Measurements from ENCODE around the gene RUNX1.

RUNX1 gene

GRCh38 chr21:35006248-35006647, 42.9 kb downstream of the RUNX1 start:
- no peak overlapping the region for H3K4me3 ChIP-seq (ENCODE audit: low read length)
- no peaks in the 10 kb centered on the region for H3K27me3 ChIP-seq (ENCODE audit: control insufficient read depth, insufficient read depth, low read length)
- no peaks in the 10 kb centered on the region for H3K9me3 ChIP-seq (ENCODE audit: control insufficient read depth, low read length)

GRCh38 chr21:35005560-35006224, 43.4 kb downstream of the RUNX1 start:
- Histone ChIP-seq H3K4me3 (ENCODE audit: low read length) (no peak overlapping the region), H3K27me3 (ENCODE audit: control insufficient read depth, insufficient read depth, low read length) (no peaks in the 10 kb centered on the region), H3K4me1 (ENCODE audit: control insufficient read depth, insufficient read depth, low read length) (peaks cover 8% of the 10 kb centered on the region), H3K9me3 (ENCODE audit: control insufficient read depth, low read length) (no peaks in the 10 kb centered on the region), H3K9ac (ENCODE audit: low read length) (no peak overlapping the region), H3K36me3 (ENCODE audit: control insufficient read depth, insufficient read depth, low read length) (no peaks in the 10 kb centered on the region)

More at GRCh38 chr21:35006248-35006647, 42.9 kb downstream of the RUNX1 start:
- Histone ChIP-seq H3K4me1 (ENCODE audit: control insufficient read depth, insufficient read depth, low read length) (peaks cover 8% of the 10 kb centered on the region), H3K36me3 (ENCODE audit: control insufficient read depth, insufficient read depth, low read length) (no peaks in the 10 kb centered on the region), H3K9ac (ENCODE audit: low read length) (no peak overlapping the region)

- Histone ChIP-seq H3K9ac (ENCODE audit: low read length) (no peak overlapping the region), H3K36me3 (ENCODE audit: control insufficient read depth, insufficient read depth, low read length) (no peaks in the 10 kb centered on the region), H3K27me3 (ENCODE audit: control insufficient read depth, insufficient read depth, low read length) (no peaks in the 10 kb centered on the region), H3K4me3 (ENCODE audit: low read length) (no peak overlapping the region), H3K9me3 (ENCODE audit: control insufficient read depth, low read length) (no peaks in the 10 kb centered on the region), H3K4me1 (ENCODE audit: control insufficient read depth, insufficient read depth, low read length) (peaks cover 8% of the 10 kb centered on the region)
Observed at GRCh38 chr21:35005077-35005476, 44.0 kb downstream of the RUNX1 start.

GRCh38 chr21:35004314-35004713, 44.8 kb downstream of the RUNX1 start:
- H3K9ac ChIP-seq (ENCODE audit: low read length): no peak overlapping the region
- H3K9me3 ChIP-seq (ENCODE audit: control insufficient read depth, low read length): no peaks in the 10 kb centered on the region
- H3K36me3 ChIP-seq (ENCODE audit: control insufficient read depth, insufficient read depth, low read length): no peaks in the 10 kb centered on the region
- no peak overlapping the region for H3K4me3 ChIP-seq (ENCODE audit: low read length)
- H3K27me3 ChIP-seq (ENCODE audit: control insufficient read depth, insufficient read depth, low read length): no peaks in the 10 kb centered on the region
- peaks cover 8% of the 10 kb centered on the region for H3K4me1 ChIP-seq (ENCODE audit: control insufficient read depth, insufficient read depth, low read length)

- Histone ChIP-seq H3K4me3 (ENCODE audit: low read length) (no peak overlapping the region), H3K4me1 (ENCODE audit: control insufficient read depth, insufficient read depth, low read length) (peaks cover 8% of the 10 kb centered on the region), H3K36me3 (ENCODE audit: control insufficient read depth, insufficient read depth, low read length) (no peaks in the 10 kb centered on the region)
Observed at GRCh38 chr21:35002879-35003722, 46.0 kb downstream of the RUNX1 start.

GRCh38 chr21:34999397-34999941, 49.6 kb downstream of the RUNX1 start:
- no peak overlapping the region for H3K4me3 ChIP-seq (ENCODE audit: low read length)
- H3K9ac ChIP-seq (ENCODE audit: low read length): no peak overlapping the region
- peaks cover 4% of the 10 kb centered on the region for H3K4me1 ChIP-seq (ENCODE audit: control insufficient read depth, insufficient read depth, low read length)
- H3K9me3 ChIP-seq (ENCODE audit: control insufficient read depth, low read length): no peaks in the 10 kb centered on the region
- H3K27me3 ChIP-seq (ENCODE audit: control insufficient read depth, insufficient read depth, low read length): no peaks in the 10 kb centered on the region
- H3K36me3 ChIP-seq (ENCODE audit: control insufficient read depth, insufficient read depth, low read length): no peaks in the 10 kb centered on the region

More at GRCh38 chr21:35002879-35003722, 46.0 kb downstream of the RUNX1 start:
- Histone ChIP-seq H3K27me3 (ENCODE audit: control insufficient read depth, insufficient read depth, low read length) (no peaks in the 10 kb centered on the region), H3K9me3 (ENCODE audit: control insufficient read depth, low read length) (no peaks in the 10 kb centered on the region), H3K9ac (ENCODE audit: low read length) (no peak overlapping the region)

GRCh38 chr21:34998176-34998575, 50.9 kb downstream of the RUNX1 start:
- Histone ChIP-seq H3K36me3 (ENCODE audit: control insufficient read depth, insufficient read depth, low read length) (no peaks in the 10 kb centered on the region), H3K4me1 (ENCODE audit: control insufficient read depth, insufficient read depth, low read length) (no peaks in the 10 kb centered on the region), H3K9me3 (ENCODE audit: control insufficient read depth, low read length) (no peaks in the 10 kb centered on the region), H3K4me3 (ENCODE audit: low read length) (no peak overlapping the region), H3K9ac (ENCODE audit: low read length) (no peak overlapping the region), H3K27me3 (ENCODE audit: control insufficient read depth, insufficient read depth, low read length) (no peaks in the 10 kb centered on the region)

- no peak overlapping the region for H3K9ac ChIP-seq (ENCODE audit: low read length)
- H3K4me3 ChIP-seq (ENCODE audit: low read length): no peak overlapping the region
- H3K4me1 ChIP-seq (ENCODE audit: control insufficient read depth, insufficient read depth, low read length): no peaks in the 10 kb centered on the region
- H3K9me3 ChIP-seq (ENCODE audit: control insufficient read depth, low read length): no peaks in the 10 kb centered on the region
- H3K36me3 ChIP-seq (ENCODE audit: control insufficient read depth, insufficient read depth, low read length): no peaks in the 10 kb centered on the region
- no peaks in the 10 kb centered on the region for H3K27me3 ChIP-seq (ENCODE audit: control insufficient read depth, insufficient read depth, low read length)
Observed at GRCh38 chr21:34997294-34997693, 51.8 kb downstream of the RUNX1 start.

GRCh38 chr21:34996304-34997101, 52.6 kb downstream of the RUNX1 start:
- H3K9ac ChIP-seq (ENCODE audit: low read length): no peak overlapping the region
- no peaks in the 10 kb centered on the region for H3K4me1 ChIP-seq (ENCODE audit: control insufficient read depth, insufficient read depth, low read length)
- H3K36me3 ChIP-seq (ENCODE audit: control insufficient read depth, insufficient read depth, low read length): no peaks in the 10 kb centered on the region
- no peaks in the 10 kb centered on the region for H3K27me3 ChIP-seq (ENCODE audit: control insufficient read depth, insufficient read depth, low read length)
- H3K9me3 ChIP-seq (ENCODE audit: control insufficient read depth, low read length): no peaks in the 10 kb centered on the region
- no peak overlapping the region for H3K4me3 ChIP-seq (ENCODE audit: low read length)

GRCh38 chr21:34995979-34996303, 53.2 kb downstream of the RUNX1 start:
- H3K4me1 ChIP-seq (ENCODE audit: control insufficient read depth, insufficient read depth, low read length): no peaks in the 10 kb centered on the region

GRCh38 chr21:34994766-34995631, 54.1 kb downstream of the RUNX1 start:
- Histone ChIP-seq H3K4me1 (ENCODE audit: control insufficient read depth, insufficient read depth, low read length) (no peaks in the 10 kb centered on the region), H3K4me3 (ENCODE audit: low read length) (no peak overlapping the region), H3K9ac (ENCODE audit: low read length) (no peak overlapping the region), H3K9me3 (ENCODE audit: control insufficient read depth, low read length) (no peaks in the 10 kb centered on the region), H3K36me3 (ENCODE audit: control insufficient read depth, insufficient read depth, low read length) (no peaks in the 10 kb centered on the region), H3K27me3 (ENCODE audit: control insufficient read depth, insufficient read depth, low read length) (no peaks in the 10 kb centered on the region)

More at GRCh38 chr21:34995979-34996303, 53.2 kb downstream of the RUNX1 start:
- Histone ChIP-seq H3K9ac (ENCODE audit: low read length) (no peak overlapping the region), H3K4me3 (ENCODE audit: low read length) (no peak overlapping the region), H3K27me3 (ENCODE audit: control insufficient read depth, insufficient read depth, low read length) (no peaks in the 10 kb centered on the region), H3K9me3 (ENCODE audit: control insufficient read depth, low read length) (no peaks in the 10 kb centered on the region), H3K36me3 (ENCODE audit: control insufficient read depth, insufficient read depth, low read length) (no peaks in the 10 kb centered on the region)

All from mucosa of stomach (tissue), 1 donor.